ENCODE measurements around the gene KIDINS220. TPM values are rescaled to one million over a fixed set of nuclear protein-coding genes. Genes with fewer than 3 reads are reported as not detected.

KIDINS220 gene
- total and polyA plus RNA-seq, 2 of the 13 experiments (the other 11 are each of a cell fraction or from before 2014, with no cell fraction given): 25.2 to 32.3 TPM

- TF ChIP-seq, protein P1, sequence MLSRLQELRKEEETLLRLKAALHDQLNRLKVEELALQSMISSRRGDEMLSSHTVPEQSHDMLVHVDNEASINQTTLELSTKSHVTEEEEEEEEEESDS (CRISPR knock-in tag; IDR thresholded peaks at IDR 0.05; ENCODE audit: borderline replicate concordance): no peak
- TF ChIP-seq CHD2 (IDR thresholded peaks at IDR 0.05; ENCODE audit: low read depth, low read length): peak; percentile 29
- peak; percentile 83 for TF ChIP-seq ZKSCAN8 (CRISPR knock-in tag; IDR thresholded peaks at IDR 0.05; ENCODE audit: borderline replicate concordance)
- TF ChIP-seq PTBP1 (IDR thresholded peaks at IDR 0.05; ENCODE audit: low read depth, low read length, poor library complexity, severe bottlenecking): no peak
- TF ChIP-seq POLR2G (IDR thresholded peaks at IDR 0.05; ENCODE audit: low read depth, low read length): peak; percentile 100
- no peak for TF ChIP-seq TCF7L2 (IDR thresholded peaks at IDR 0.05; ENCODE audit: low read depth, low read length)
- peak; percentile 88 for TF ChIP-seq KAT7 (CRISPR knock-in tag; IDR thresholded peaks at IDR 0.05; ENCODE audit: borderline replicate concordance)
- TF ChIP-seq, protein P2, sequence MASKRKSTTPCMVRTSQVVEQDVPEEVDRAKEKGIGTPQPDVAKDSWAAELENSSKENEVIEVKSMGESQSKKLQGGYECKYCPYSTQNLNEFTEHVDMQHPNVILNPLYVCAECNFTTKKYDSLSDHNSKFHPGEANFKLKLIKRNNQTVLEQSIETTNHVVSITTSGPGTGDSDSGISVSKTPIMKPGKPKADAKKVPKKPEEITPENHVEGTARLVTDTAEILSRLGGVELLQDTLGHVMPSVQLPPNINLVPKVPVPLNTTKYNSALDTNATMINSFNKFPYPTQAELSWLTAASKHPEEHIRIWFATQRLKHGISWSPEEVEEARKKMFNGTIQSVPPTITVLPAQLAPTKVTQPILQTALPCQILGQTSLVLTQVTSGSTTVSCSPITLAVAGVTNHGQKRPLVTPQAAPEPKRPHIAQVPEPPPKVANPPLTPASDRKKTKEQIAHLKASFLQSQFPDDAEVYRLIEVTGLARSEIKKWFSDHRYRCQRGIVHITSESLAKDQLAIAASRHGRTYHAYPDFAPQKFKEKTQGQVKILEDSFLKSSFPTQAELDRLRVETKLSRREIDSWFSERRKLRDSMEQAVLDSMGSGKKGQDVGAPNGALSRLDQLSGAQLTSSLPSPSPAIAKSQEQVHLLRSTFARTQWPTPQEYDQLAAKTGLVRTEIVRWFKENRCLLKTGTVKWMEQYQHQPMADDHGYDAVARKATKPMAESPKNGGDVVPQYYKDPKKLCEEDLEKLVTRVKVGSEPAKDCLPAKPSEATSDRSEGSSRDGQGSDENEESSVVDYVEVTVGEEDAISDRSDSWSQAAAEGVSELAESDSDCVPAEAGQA (IDR thresholded peaks at IDR 0.05; ENCODE audit: low read depth): peak; percentile 39; the same call in 1 of the 2 replicates
- TF ChIP-seq, protein P2 (CRISPR knock-in tag; IDR thresholded peaks at IDR 0.05; ENCODE audit: borderline replicate concordance): no peak
- TF ChIP-seq, protein P3, sequence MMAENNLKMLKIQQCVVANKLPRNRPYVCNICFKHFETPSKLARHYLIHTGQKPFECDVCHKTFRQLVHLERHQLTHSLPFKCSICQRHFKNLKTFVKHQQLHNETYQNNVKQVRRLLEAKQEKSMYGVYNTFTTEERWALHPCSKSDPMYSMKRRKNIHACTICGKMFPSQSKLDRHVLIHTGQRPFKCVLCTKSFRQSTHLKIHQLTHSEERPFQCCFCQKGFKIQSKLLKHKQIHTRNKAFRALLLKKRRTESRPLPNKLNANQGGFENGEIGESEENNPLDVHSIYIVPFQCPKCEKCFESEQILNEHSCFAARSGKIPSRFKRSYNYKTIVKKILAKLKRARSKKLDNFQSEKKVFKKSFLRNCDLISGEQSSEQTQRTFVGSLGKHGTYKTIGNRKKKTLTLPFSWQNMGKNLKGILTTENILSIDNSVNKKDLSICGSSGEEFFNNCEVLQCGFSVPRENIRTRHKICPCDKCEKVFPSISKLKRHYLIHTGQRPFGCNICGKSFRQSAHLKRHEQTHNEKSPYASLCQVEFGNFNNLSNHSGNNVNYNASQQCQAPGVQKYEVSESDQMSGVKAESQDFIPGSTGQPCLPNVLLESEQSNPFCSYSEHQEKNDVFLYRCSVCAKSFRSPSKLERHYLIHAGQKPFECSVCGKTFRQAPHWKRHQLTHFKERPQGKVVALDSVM (CRISPR knock-in tag; IDR thresholded peaks at IDR 0.05): peak; percentile 45
- 0 out of 2 replicates have a peak, but pooled peaks have one; percentile 90 for TF ChIP-seq ZNF510 (CRISPR knock-in tag; IDR thresholded peaks at IDR 0.05; ENCODE audit: low read depth)
- TF ChIP-seq IRF9 (CRISPR knock-in tag; IDR thresholded peaks at IDR 0.05; ENCODE audit: borderline replicate concordance): peak; percentile 76; the same call in 1 of the 2 replicates
- TF ChIP-seq CREB3 (CRISPR knock-in tag; IDR thresholded peaks at IDR 0.05): peak; percentile 76; the same call in 1 of the 2 replicates
- TF ChIP-seq MTA1 (CRISPR knock-in tag; IDR thresholded peaks at IDR 0.05; ENCODE audit: borderline replicate concordance): 0 out of 2 replicates have a peak, but pooled peaks have one; percentile 39
- TF ChIP-seq IKZF4 (CRISPR knock-in tag; IDR thresholded peaks at IDR 0.05; ENCODE audit: borderline replicate concordance, low read depth, not compliant biosample characterization): peak; percentile 83
- TF ChIP-seq FOXK1 (CRISPR knock-in tag; IDR thresholded peaks at IDR 0.05; ENCODE audit: borderline replicate concordance, low read depth): peak; percentile 91
- TF ChIP-seq FOXP1 (IDR thresholded peaks at IDR 0.05): no peak
- TF ChIP-seq FOXP1 (CRISPR knock-in tag; IDR thresholded peaks at IDR 0.05): no peak
Observed at GRCh38 chr2:8681786-8682692, 155.4 kb downstream of the KIDINS220 start, which contains the start of gene ID2 (continued).

Data from HepG2 (cell line).